Esophagus squamous epithelium (tissue), 5 donors: Measurements from ENCODE around the gene B3GNT3. TPM values are rescaled to one million over a fixed set of nuclear protein-coding genes. Genes with fewer than 3 reads are reported as not detected.
A peak's percentile ranks its signal among the peaks of the same experiment; 100 is the strongest.

ENCODE experiments used
- DNase-seq: peaks from one replicate; lab custom pipeline; 2025; lab: John Stamatoyannopoulos, UW
- H3K27ac ChIP-seq, 4 donors: fragments of 200-600 bp; sonication (generic); one replicate each; pipeline ENCODE4 v1.5.1; 2016 to 2019; ENCODE audit warnings: mild to moderate bottlenecking in 1 of 4
- H3K27me3 ChIP-seq, 4 donors: fragments of 200-600 bp; sonication (generic); 1 replicate in 3 of 4; 2 replicates in 1 of 4; pipeline versions ENCODE4 v1.5.1 to v1.6.0; 2017 to 2021; ENCODE audit warnings: antibody characterized with exemption in 1 of 4
- H3K36me3 ChIP-seq, 3 donors: fragments of 200-600 bp; sonication (generic); one replicate each; pipeline ENCODE4 v1.5.1; 2016 to 2019
- H3K4me1 ChIP-seq, 3 donors: fragments of 200-600 bp; sonication (generic); one replicate each; pipeline ENCODE4 v1.5.1; 2017 to 2019
- H3K4me3 ChIP-seq, 4 donors: fragments of 200-600 bp; sonication (generic); 1 replicate in 3 of 4; 2 replicates in 1 of 4; pipeline ENCODE4 v1.5.1; 2016 to 2019; ENCODE audit warnings: mild to moderate bottlenecking in 2 of 4, moderate library complexity in 1 of 4
- H3K9me3 ChIP-seq, 3 donors: fragments of 200-600 bp; sonication (generic); one replicate each; pipeline ENCODE4 v1.5.1; 2016 to 2019
- POLR2A ChIP-seq, 4 donors: fragments of 450-650 bp; IDR thresholded peaks; one replicate each; pipeline ENCODE4 v1.6.1; 2017; ENCODE audit warnings: antibody characterized with exemption in 4 of 4, mild to moderate bottlenecking in 4 of 4, moderate library complexity in 3 of 4
- WGBS, 2 donors: methylation state at CpG; one replicate each; pipeline ENCODE4 v1.1.5; 2018; 5-methylcytosine and 5-hydroxymethylcytosine counted together
- intact Hi-C: fragments of 100-400 bp; cut with DNase I; formaldehyde crosslinking; loops from one replicate; pipeline ENCODE4 v1.15.0; 2022
- total RNA-seq, 4 donors: library from RNA; depleted of rRNA; stranded (reverse); fragments of >200 nt; gene quantifications; one replicate each; pipeline ENCODE4 v1.1.0, GENCODE V29; 2016
- TF ChIP-seq, protein P1 (sequence below), 6 experiments: fragments of 450-650 bp in 4 of 6; fragments of 200-600 bp in 2 of 6; sonication (generic) in 2 of 6; IDR thresholded peaks; one replicate each; pipeline ENCODE4 v1.5.1; 2016 to 2019; ENCODE audit warnings: antibody characterized with exemption in 6 of 6, mild to moderate bottlenecking in 4 of 6, moderate library complexity in 4 of 6
- donor health status: DM: yes; HTN: yes; CAD: no.

The B3GNT3 gene
- total RNA-seq, 4 donors from 2014 or later: 11.6 to 23.5 (median 21.2) TPM

DNA sequence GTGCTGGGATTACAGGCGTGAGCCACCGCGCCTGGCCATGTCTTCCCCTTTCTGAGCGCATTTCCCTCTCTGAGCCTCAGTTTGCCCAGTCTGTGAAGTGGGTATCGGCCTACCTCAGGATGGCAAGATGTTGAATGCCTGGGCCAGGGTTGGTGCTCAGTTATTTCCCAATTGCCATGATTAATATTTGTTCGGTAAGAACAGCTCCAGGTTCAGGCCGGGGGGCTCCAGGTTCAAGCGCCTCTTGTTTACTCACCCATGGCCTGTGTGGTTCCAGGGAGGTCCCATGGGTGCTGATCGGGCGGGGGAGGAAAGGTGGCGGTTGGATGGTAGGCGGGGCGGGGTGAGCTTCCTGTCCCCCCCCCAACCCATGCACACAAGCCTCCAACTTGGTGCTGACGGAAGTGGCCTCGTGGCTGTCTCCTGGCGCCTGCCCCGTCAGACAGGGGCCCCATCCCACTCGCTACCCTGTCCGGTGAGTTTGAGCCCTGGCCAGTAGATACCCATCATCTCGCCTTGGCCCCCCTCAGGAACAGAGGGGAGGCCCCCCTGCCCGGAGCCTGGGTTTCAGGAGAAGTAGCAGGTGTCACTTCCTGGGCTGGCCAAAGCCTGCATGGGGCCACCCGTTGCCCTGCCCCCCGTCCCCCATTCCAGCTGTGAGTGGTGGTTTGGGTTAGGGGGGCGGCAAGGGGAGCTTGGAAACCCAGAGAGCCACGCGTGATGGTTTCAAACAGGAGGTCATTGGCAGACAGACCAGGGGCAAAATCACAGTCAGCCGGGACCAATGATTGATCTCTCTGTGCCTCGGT lies 43.6 kb upstream of the B3GNT3 start, which contains the start of gene FCHO1:
Gene FCHO1, plus strand, starts transcription at position 375 of the 809 bp plus-strand sequence. CDS start 3,688 bp downstream, outside the sequence.
- H3K9me3 ChIP-seq: no peaks in the 10 kb centered on the region
- H3K27me3 ChIP-seq: peaks cover 0 to 29% (median 0%) of the 10 kb centered on the region in 4 donors
- 54 to 70% methylated on average over 6 to 12 of the region's 28 CpGs for WGBS, 2 donors
- TF ChIP-seq, protein P1, sequence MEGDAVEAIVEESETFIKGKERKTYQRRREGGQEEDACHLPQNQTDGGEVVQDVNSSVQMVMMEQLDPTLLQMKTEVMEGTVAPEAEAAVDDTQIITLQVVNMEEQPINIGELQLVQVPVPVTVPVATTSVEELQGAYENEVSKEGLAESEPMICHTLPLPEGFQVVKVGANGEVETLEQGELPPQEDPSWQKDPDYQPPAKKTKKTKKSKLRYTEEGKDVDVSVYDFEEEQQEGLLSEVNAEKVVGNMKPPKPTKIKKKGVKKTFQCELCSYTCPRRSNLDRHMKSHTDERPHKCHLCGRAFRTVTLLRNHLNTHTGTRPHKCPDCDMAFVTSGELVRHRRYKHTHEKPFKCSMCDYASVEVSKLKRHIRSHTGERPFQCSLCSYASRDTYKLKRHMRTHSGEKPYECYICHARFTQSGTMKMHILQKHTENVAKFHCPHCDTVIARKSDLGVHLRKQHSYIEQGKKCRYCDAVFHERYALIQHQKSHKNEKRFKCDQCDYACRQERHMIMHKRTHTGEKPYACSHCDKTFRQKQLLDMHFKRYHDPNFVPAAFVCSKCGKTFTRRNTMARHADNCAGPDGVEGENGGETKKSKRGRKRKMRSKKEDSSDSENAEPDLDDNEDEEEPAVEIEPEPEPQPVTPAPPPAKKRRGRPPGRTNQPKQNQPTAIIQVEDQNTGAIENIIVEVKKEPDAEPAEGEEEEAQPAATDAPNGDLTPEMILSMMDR (IDR thresholded peaks at IDR 0.05): no peak
- TF ChIP-seq POLR2A (IDR thresholded peaks at IDR 0.05): peak in 1 of 4 donors; percentile 47
- peak within 1 kb of the TSS in 3 of 4 donors; percentile 14 to 51 (median 33) for H3K4me3 ChIP-seq
- intact Hi-C loops: loop anchor here (10.0 kb wide), 1 partner anchor 47 kb away; no protein-coding TSS in a partner anchor
- DNase-seq: peak; percentile 65
- peaks cover 3 to 35% (median 4%) of the 10 kb centered on the region in 3 donors for H3K4me1 ChIP-seq
- peak within 1 kb of the TSS; percentile 11 to 69 (median 46) for H3K27ac ChIP-seq
- no peaks in the 10 kb centered on the region for H3K36me3 ChIP-seq

GRCh38 chr19:17751912-17752273 lies 43.0 kb upstream of the B3GNT3 start:
- peaks cover 3 to 35% (median 4%) of the 10 kb centered on the region in 3 donors for H3K4me1 ChIP-seq
- H3K9me3 ChIP-seq: no peaks in the 10 kb centered on the region
- peak overlapping the region in 3 of 4 donors; percentile 31 to 69 (median 61) for H3K27ac ChIP-seq
- peaks cover 0 to 23% (median 0%) of the 10 kb centered on the region in 4 donors for H3K27me3 ChIP-seq
- no peaks in the 10 kb centered on the region for H3K36me3 ChIP-seq
- DNase-seq: no peak
- peak overlapping the region in 2 of 4 donors; percentile 33 to 51 for H3K4me3 ChIP-seq
- intact Hi-C loops: loop anchor here (10.0 kb wide), 1 partner anchor 47 kb away; no protein-coding TSS in a partner anchor
- WGBS, 2 donors: 50% methylated on average over 2 of the region's 2 CpGs; no CpG with 5 or more reads in 1 of the 2 donors
- TF ChIP-seq, protein P1 (IDR thresholded peaks at IDR 0.05): no peak
- no peak for TF ChIP-seq POLR2A (IDR thresholded peaks at IDR 0.05)

- H3K4me3 ChIP-seq: no peak overlapping the region
- no peak for DNase-seq
- H3K9me3 ChIP-seq: no peaks in the 10 kb centered on the region
- no peaks in the 10 kb centered on the region for H3K36me3 ChIP-seq
- H3K27me3 ChIP-seq: peaks cover 0 to 17% (median 0%) of the 10 kb centered on the region in 4 donors
- intact Hi-C loops: loop anchor here (10.0 kb wide), 1 partner anchor 48 kb away; no protein-coding TSS in a partner anchor
- H3K27ac ChIP-seq: no peak overlapping the region
- no peak for TF ChIP-seq POLR2A (IDR thresholded peaks at IDR 0.05)
- TF ChIP-seq, protein P1 (IDR thresholded peaks at IDR 0.05): no peak
- 74 to 84% methylated on average over 4 to 7 of the region's 7 CpGs for WGBS, 2 donors
- peaks cover 3 to 30% (median 5%) of the 10 kb centered on the region in 3 donors for H3K4me1 ChIP-seq
Observed at GRCh38 chr19:17752865-17753639, 41.9 kb upstream of the B3GNT3 start.

GRCh38 chr19:17753976-17754375 lies 41.0 kb upstream of the B3GNT3 start:
- intact Hi-C loops: loop anchor here (10.0 kb wide), 1 partner anchor 49 kb away; no protein-coding TSS in a partner anchor
- no peak for DNase-seq
- Histone ChIP-seq H3K9me3 (no peaks in the 10 kb centered on the region), H3K4me3 (no peak overlapping the region), H3K4me1 (peaks cover 3 to 26% (median 5%) of the 10 kb centered on the region in 3 donors), H3K36me3 (no peaks in the 10 kb centered on the region), H3K27ac (no peak overlapping the region), H3K27me3 (peaks cover 0 to 9% (median 0%) of the 10 kb centered on the region in 4 donors)
- 25 to 100% methylated on average over 2 to 3 of the region's 9 CpGs for WGBS, 2 donors
- TF ChIP-seq POLR2A (IDR thresholded peaks at IDR 0.05): no peak
- TF ChIP-seq, protein P1 (IDR thresholded peaks at IDR 0.05): no peak
